ENCODE measurements around the gene PGM5.

PGM5 gene

GRCh38 chr9:68567565-68567964, 211.2 kb downstream of the PGM5 start:
- no peak for TF ChIP-seq GATA3 (IDR thresholded peaks at IDR 0.05; ENCODE audit: low read depth, low read length)
- no peak for TF ChIP-seq GATA2 (IDR thresholded peaks at IDR 0.05; ENCODE audit: low read depth, low read length)

DNA sequence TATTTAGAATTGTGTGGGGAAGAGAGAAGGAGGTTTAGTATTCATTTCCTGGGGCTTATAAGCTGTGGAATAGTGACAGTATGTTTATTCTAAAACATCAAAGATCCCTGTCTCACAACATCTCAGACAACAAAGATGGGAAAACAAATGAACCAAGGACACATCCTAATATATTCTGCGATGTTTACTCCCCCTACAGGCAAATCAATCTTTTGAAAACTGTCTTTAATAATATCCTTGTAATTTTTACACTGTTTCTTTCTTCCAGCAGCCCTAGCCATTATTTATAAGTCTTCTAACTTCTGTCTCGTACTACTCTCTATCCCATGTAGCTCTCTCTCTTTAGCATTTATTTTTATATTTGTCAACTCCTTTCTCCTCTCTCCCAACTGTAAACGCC, 217.7 kb downstream of the PGM5 start:
- TF ChIP-seq GATA2 (IDR thresholded peaks at IDR 0.05; ENCODE audit: low read depth, low read length), result no peak
- no peak for TF ChIP-seq GATA3 (IDR thresholded peaks at IDR 0.05; ENCODE audit: low read depth, low read length)

DNA sequence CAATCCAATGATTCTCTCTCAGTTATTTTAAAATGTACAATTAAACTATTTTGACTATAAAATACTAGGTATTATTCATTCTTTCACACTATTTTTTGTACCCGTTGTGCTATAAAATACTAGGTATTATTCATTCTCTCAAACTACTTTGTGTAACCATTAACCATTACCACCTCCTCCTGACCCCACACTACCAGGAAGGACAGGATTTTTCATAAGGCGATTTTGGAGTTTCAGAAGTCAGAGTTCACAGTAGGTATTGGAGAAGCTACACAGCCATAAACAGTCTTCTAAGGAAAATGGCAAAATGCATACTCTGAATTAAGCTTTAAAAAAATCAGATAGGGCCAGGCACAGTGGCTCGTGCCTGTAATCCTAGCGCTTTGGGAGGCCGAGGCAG, 219.4 kb downstream of the PGM5 start:
- TF ChIP-seq GATA2 (IDR thresholded peaks at IDR 0.05; ENCODE audit: low read depth, low read length), result no peak

DNA sequence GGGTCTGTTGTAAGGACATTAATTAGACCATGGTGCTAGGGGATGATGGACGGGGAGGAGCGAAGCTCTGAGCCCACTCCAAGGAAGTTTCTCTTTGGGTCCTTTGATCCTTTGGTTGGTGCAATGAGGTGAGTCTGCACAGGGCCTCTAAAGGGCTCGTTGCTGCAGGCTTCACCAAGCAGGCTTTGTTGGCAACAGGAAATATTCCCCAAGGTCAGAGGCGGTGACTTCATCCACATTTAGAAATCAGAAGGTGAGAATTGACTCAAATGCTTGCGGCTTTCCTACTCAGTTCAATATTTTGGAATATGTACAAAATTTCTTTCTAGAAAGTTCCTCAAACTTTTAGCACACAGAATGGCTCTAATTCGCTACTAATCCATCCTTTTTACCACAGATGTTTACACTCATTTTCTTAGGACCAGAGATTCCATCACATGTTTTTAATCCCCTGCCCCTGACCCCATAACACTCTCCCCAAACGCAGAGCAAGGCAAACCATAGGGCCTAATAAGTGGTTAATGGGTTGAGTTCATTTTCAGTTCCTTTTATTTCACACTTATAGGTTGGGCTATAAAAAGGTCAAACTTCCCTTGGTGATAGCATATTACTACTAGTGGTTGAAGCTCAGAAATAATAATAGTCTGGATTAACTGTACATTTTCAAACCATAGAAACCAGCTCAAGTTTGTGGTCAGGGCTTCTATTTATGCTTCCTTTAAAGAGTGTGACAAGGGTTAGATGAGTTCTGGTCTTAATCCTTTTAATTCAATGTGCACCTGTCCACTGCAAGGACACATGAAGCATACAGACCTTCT, 221.6 kb downstream of the PGM5 start:
- no peak for TF ChIP-seq GATA2 (IDR thresholded peaks at IDR 0.05; ENCODE audit: low read depth, low read length)
- TF ChIP-seq GATA3 (IDR thresholded peaks at IDR 0.05; ENCODE audit: low read depth, low read length), result no peak
